Putamen (tissue), 1 donor: ENCODE measurements around the gene CYB561D2.

Experiments
- DNase-seq: peaks from one replicate; pipeline ENCODE4 v3.0.0-alpha.2; 2016; ENCODE audit warnings: low spot score

Gene CYB561D2

DNA sequence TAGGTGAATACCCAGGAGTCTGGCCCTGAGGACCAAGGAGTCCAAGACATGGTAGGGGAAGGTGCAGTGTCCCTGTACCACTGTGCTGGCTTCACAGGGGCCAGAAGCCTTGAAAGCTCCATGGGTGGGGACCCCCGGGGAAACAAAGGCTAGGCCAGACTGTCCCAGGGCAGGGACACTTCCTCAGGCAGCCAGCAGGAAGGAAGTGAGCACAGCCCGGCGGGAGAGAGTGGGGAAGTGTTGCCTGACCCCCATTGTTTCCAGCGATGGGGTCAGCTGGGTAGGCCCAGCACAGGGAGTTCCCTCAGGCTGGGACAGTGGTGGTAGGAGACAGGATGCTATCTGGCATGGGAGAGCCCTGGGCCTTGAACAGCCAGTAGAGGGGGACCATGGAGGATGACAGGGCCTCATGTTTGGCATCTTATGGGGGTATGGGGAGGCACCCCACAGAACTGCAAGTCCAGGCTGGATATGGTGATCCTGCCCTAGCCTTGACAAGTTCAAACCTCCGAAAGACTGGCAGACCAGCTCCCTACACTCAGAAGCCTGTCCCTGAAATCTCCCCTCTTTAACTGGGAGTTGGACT is 27.0 kb upstream of the CYB561D2 start:
- DNase-seq: no peak

DNA sequence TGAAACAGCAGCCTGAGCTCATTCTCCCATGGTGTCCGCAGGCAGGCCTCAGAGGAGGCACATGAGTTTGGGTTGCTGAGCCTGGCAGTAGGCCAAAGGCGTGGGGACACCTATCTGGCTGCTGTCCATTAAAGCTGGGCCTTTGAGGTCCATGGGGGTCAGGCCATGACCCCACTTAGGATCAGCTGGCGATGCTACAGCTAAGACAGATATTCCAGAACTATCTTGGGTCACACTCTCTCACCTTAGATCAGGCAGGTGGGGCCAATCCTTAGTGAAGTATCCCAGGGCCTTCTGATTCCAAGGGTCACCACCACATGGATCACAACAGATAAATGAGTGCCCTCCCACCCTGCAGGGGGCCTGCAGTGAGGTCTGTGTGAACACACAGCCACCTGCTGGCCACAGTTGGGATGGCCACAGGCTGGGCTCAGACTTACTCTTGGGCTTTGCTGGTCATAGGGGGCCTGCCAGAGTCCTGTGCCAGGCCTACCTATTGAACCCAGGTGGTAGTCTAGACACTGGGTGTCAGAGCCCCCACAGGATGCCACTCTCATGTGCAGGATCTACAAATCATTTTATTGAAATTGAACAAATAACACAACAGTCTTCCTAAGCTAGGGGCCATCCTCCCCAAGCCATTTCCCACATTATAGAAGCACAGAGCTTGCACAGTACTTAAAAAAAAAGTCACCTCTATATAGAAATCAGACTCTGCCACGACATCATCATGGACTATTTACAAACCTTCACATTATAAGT is 26.1 kb upstream of the CYB561D2 start:
- no peak for DNase-seq

DNA sequence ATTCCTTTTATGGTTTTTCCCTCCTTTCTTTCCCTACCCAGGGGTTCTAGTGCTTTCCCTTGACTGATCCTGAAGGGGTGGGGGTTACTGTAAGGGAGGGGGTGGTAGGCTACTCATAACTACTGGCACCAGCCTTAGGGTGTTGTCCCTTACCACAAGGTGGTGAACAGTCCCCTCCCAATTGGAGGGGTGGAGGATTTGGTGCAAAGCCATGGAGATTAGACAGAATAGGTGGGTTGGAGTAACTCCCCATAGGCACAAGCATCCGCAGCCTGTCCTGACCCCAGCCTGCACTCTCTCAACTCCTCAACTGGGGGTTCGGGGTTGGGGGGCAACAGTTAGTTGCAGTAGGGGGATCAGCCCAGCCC is 25.6 kb upstream of the CYB561D2 start:
- DNase-seq: no peak

DNA sequence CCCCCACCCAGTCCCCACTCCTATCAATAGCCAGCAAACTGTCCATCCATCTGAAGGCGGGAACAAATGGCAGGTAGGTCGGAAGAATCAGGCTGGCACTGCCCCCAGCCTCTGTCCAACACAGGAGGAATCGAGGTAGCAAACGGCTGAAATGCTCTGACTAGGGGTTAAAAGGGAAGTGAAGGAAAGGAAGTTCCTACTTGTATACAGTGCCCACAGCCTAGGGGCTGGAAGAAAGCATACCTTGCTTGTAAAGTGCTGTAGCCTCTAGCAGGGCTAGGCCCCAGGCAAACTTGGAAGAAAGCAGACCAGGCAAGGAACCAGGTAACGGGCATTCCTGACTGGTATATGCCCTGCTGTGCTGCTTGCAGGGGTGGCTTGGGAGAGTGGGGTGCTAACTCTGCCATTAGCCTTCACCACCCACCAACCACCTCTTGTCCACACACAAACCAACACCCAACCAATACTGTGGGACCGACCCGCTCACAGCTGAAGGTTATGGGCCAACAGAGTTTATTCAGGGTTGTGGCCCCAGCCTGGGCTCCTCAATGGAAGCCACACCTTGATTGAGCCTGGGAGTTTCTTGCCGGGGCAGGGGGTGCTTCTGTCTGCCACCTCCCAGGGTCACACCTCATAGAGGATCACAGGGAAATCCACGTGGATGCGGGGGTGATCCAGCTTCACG is 25.0 kb upstream of the CYB561D2 start:
- DNase-seq: no peak

DNA sequence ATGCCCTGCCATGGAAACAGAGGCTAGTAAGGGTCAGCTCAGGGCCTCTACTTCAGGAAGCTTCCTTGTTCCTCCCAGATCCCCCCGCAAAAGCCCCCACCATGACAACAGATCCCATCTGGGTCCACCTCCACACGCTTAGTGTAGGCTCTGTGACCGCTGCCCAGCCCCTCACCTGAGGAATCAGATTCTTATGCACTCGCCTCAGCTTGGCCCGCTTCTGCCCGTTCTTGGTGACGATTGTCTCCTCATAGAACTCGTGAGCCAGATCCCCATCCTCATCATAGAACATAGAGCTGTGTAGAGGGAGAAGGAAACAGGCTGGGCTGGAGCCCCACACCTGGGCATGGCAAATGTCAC is 24.5 kb upstream of the CYB561D2 start:
- DNase-seq: no peak

DNA sequence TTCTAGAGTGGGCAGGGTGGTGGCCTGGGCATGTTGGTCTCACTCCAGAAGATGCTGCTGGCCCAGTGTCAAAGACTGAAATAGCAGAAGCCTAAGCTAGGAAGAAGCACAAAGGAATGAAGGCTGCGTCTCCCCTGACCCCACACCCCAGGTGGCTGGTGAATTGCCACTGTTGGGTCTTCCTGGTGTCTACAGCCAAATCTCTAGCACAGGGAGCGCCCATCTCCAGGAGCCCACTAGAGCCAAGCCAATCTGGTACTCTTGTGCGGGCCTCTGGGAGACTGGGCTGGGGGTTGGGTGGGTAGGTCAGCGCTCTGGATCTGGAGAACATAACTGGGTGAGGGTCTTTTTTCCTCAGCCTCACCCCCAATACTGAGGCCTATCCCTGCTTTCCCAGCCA is 23.5 kb upstream of the CYB561D2 start:
- no peak for DNase-seq

DNA sequence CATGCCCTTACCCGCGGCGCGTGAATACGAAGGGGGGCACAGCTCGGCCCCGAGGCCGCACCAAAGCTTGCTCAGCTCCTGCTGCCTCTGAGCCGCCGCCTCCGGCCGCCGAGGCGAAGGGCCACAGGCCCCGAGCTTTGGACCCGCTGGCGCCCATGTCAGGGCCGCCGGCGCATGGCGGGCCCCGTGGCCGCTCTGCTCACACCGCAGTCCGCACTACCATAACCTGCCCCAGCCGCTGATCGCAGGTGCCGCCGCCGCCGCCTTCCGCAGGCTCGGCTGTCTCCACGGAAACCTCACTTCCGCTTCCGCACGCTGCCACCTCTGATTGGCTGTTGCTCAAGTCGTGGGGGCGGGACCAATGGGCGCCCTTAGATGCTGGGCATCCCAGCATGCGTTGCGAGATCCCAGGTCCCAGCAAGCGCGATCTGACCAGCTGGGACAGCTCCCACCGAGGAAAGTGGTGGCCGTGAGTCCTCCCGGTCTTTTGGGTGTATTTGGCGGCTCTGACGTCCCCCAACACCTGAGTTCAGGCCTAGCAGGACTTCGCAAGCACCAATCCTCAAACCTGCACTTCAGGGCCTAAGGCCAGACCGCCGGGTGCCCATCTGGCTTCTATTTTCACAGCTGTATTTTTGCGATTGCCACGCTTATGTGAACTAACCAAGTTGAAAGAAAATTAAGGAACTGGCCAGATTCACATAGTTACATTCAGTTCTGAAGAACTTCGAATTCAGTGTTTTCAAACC is 22.5 kb upstream of the CYB561D2 start, which contains the start of gene TUSC2:
TSS of gene TUSC2 (minus strand) at position 281 of the 749 bp plus-strand sequence. CDS start at position 157, 124 bp downstream.
- DNase-seq: peak; percentile 97

DNA sequence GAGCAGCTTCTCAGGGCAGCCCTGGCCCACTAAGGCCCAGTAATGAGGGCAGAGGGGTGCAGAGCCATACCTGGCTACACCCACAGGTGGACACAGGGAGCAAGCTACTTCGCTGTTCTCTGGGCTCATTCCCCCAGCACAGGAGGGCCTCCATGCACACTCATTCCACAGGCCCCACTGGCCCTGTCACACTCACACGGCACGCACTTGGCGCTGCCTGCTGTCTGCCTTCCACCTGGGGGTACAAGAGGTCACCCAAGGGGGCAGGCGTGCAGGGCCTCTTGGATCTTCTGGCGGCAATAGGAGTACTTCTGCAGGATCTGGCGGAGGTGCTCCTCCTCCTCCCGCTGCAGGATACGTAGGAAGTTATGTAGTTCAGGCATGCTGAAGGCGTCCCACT is 20.3 kb upstream of the CYB561D2 start:
- DNase-seq: no peak

DNA sequence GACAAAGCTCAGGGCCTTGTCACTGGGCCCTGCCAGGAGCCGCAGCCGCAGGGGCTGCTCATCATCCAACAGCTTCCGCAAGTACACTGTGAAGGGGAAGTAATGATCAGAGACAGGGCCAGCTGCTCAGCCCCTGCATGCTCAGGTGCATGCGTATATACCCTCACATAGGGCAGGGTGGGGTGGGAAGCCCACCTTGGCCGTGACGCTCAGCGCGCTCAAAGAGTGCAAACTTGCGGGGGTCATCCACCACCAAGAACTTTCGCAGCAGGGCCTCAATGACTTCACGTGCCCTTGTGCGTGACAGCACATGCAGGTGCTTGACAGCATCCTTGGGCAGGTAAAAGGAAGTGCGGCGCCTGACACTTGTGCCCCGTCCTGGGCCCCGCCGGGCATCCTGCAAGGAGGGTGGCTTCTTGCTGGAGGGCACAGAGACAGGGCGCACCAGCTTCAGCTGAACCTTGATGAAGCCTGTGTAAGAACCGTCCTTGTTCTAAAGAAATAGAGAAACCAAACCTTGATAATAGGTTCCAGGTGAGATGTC is 19.2 kb upstream of the CYB561D2 start:
- DNase-seq: no peak

DNA sequence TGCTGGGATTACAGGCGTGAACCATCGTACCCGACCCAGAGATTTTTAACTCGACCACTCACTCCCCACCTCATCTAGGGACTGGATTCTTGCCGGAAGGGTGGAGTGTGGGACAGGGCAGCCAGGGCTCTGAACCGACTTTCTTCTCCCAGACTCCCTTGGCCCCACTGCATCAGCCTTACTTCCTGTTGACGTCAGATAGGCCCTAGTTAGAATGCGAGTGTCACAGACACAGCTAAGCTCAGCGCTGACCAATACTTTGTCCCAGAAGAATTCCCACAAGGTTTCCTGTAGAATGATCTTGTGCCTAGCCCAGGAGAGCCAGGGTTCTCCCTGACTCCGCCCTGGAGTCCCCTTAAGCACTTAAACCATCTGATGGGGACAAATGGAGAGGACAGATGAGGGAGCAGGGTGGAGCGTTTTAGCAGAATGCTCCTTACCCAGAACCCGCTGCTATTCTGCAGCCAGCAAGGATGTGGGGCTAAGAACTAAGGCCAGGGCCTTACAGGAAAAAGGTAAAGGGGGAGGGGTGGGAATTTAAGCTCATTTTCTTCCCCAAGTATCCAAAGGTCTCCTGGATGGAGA is 16.8 kb upstream of the CYB561D2 start:
- no peak for DNase-seq

DNA sequence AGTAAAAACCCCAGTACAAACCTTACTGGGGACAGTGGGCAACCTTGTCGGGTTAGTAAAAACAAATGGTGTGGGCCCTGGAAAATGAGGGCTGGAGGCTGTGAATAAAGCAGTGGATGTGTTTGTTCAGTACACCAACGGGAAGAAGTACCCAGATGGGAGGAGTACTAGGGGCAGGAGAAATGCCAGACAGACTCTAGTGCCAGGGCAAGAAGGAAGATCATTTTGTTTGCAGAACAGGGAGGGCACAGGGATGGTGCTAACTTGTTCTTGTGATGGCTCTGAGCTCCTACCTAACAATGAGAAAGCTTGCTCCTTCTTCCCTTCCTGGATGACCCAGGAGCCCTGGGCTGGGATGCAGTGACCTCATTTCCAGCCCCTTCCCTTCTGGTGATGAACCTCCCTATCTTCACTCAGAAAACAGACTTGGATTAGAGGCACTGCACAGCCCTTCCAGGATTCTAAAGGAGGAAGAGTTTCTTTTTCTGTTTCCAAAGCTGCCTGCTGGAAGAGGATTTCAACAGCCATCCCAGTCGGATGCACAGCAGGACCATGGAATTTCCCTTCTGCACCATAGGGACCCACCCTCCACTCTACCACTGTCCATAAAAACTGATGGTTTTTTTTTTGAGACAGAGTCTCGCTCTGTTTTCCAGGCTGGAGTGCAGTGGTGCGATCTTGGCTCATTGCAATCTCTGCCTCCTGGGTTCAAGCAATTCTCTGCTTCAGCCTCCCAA is 16.2 kb upstream of the CYB561D2 start:
- no peak for DNase-seq

DNA sequence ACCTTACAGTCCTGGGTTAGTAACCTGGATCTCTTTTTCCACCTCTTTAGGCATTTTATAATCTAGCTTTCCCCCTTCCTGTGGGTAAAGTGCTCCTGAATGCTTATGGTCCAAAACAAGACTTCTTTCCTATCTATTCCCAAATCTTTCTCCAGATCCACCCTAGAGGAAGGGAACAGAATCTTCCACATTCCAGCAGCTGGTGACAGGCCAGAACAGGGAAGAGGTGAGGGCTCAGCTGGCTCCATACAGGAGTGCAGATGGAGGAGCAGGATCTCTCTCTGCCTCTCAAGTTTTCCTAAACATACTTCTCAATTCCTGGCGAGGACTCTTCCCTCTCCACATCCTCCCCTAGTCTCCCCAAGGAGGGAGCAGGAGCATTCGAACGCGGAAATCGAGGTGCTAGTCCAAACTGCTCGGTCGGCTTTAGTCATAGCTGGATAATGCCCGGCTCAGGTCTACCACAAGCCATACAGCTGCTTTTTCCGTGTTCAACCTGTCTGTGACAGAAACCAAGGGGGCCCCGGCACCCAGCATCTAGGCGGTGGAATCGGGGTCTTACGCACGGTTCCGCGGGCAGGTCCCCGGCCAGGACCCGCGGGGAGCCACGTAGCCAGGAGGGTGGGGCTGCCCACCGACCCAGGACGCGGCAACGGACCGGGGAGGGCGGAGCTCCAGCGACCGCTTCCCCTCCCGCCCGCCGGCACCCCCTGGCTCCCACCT is 14.0 kb upstream of the CYB561D2 start:
- no peak for DNase-seq

DNA sequence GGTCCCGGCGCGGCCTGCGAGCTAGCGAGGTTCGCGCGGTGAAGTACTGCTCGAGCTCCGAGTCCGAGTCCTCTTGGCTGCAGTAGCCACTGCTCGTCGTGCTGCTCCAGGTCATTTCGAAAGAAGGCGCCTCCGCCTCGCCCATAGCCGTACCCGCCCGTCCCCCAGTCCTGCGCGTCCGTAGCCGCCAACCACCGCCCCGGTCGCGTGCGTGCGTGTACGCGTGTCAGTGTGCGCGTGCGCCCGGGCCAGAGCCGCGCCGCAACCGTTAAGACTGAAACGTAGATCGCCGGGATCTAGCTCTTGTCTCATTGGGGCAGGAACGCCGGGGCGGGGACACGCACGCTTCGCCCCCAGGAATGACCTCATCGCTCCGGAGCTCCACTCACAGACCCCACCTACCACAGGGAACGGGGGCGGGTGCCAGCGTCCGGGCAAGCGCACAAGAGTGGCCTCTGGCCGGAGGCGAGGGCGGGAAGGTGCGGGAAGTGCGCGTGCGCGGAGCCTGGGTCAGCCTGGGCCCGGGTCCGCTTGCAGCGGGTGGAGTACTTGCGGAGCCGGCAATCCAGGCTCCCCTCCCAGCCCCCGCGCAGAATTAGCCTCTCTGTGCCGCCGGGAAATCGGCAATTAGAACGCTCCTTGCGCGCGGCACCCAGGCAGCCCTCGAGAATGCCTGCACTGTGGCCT is 13.3 kb upstream of the CYB561D2 start:
- DNase-seq: peak; percentile 98

DNA sequence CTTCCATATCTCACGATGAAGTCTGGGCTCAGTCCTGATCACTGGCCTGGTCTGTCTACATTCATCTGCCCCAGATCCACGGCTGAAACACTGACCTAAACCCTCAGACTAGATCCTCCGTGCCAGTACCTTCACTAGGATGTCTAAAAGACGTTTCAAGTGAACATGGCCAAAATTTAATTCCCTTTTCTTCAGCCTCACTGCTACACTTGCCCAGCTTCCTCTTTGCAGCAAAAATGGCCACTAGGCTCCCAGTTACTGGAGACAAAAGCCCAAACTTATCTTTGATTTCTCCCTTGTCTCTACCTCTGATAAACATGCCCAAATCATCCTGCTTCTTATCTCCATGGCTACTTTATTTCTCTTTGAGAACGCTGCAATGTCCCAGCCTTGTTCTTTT is 11.7 kb upstream of the CYB561D2 start:
- DNase-seq: no peak

DNA sequence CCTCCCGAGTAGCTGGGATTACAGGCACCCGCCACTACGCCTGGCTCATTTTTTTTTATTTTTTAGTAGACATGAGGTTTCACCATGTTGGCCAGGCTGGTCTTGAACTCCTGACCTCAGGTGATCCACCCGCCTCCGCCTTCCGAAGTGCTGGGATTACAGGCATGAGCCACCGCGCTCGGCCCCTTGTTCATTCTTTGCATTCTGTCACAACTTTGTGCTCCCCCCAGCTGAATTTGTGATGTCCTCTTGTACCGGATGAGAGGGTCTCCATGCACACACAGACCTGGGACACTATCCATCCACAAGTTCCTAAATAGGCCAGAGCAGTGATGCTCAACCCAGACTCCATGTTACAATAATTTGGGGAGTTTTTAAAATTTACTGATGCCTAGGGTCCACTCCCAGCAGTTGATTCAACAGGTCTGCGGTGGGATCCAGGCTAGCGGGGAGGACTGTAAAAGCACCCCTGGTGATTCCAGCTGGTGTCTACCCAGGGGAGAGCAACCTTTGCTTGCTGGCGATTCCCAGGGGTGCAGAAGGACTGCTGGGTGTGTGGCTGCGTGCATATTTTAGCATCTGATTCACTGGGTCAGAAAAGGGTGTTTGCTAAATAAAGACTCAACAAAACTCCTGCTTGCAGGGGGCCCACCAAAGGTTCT is 11.0 kb upstream of the CYB561D2 start:
- DNase-seq: no peak

DNA sequence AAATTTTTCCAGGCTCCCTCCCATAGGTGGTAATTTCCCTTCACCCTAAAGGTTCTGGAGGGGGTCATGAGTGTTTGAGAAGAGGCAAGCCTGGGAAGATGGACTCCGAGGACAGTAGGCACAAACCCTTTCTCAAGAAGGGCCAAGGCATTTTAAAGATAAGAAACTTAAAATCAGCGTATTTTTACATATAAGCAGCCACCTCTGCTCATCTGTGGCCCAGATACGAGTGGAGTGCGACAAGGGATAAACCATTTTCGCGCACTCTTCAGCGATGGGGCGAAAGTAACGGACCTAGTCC is 10.6 kb upstream of the CYB561D2 start:
- DNase-seq: no peak

DNA sequence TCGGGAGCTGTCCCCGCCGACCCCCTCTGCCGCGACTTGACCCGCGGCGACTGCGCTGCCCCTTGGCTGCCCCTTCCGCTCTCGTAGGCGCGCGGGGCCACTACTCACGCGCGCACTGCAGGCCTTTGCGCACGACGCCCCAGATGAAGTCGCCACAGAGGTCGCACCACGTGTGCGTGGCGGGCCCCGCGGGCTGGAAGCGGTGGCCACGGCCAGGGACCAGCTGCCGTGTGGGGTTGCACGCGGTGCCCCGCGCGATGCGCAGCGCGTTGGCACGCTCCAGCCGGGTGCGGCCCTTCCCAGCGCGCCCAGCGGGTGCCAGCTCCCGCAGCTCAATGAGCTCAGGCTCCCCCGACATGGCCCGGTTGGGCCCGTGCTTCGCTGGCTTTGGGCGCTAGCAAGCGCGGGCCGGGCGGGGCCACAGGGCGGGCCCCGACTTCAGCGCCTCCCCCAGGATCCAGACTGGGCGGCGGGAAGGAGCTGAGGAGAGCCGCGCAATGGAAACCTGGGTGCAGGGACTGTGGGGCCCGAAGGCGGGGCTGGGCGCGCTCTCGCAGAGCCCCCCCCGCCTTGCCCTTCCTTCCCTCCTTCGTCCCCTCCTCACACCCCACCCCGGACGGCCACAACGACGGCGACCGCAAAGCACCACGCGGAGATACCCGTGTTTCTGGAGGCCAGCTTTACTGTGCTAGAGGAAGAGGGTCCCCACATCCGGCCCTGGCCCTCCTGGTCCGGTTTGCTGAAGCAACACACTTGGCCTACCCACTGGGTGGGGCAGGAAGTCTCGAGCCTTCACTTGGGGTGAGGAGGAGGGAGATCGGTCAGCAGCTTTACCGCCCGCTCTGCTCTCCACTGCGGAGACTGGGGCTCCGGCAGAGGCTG is 10.0 kb upstream of the CYB561D2 start, which contains the start of gene RASSF1:
TSS of gene RASSF1 (minus strand) at position 389 of the 882 bp plus-strand sequence. CDS start at position 358, 31 bp downstream.
- DNase-seq: no peak

DNA sequence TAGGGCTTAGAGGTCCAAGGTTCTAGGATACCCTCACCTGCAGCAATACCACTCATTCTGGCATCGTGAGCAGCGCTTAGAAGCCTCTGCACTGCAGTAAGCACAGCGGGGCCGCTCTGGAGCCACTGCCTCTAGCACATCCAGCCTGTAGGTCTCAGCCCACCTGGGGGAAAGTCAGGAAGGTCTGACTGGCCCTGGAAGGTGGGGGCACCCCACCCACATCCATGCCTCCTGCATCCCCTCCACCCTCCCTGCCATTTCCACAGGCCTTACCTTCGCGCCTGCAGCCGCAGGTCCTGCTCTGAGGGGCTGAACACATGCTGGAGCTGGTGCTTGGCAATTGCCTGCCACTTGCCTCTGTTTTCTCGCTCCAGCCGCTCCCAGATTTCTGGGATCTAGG is 9.1 kb upstream of the CYB561D2 start:
- no peak for DNase-seq
